HG03565 (cell line): ENCODE results near the gene AFAP1.
A peak's percentile ranks its signal among the peaks of the same experiment; 100 is the strongest.

Experiments used
- ATAC-seq: cut with Tn5 transposase; IDR thresholded peaks from one replicate; pipeline ENCODE4 v1.9.1; 2021; ENCODE audit warnings: mild to moderate bottlenecking, moderate library complexity; ENCODE audit not compliant: unreplicated experiment

Gene AFAP1

DNA sequence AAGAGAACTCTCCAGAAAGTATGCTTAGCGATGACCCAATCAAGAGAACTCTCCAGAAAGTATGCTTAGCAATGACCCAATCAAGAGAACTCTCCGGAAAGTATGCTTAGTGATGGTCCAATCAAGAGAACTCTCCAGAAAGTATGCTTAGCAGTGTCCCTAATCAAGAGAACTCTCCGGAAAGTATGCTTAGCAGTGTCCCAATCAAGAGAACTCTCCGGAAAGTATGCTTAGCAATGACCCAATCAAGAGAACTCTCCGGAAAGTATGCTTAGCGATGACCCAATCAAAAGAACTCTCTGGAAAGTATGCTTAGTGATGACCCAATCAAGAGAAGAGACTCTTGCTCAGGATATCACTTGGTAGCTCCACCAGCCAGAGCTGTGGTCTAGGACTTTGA, 92.5 kb downstream of the AFAP1 start:
- no peak for ATAC-seq

DNA sequence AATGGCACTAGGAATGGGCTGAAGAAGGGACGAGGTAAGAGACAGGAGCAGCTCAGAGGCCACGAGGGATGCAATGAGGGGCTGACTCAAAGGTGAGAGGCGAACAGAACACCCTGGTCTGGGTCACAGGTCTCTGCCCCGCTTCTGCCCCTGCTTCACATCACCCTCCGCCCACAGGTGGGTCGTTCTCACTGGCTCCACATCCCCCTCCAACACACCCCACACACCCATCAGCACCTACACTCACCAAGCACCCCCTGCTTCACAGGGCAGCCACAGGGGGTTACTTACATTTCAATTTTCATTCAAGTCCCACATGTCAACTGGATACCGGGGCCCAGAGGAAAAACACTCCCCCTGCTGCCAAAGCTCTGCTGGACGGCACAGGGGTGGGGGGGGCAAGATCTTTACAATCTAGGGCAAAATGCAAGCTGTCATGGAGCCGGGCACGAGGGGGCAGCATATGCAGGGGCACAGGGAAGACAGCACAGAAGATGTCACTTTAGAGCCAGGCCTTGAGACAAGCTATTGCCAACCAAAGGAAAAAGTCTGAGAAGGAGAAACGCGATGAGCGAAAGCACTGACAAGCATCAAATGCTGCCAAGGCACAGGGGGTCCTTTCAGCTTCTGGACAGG, 94.0 kb downstream of the AFAP1 start:
- no peak for ATAC-seq

DNA sequence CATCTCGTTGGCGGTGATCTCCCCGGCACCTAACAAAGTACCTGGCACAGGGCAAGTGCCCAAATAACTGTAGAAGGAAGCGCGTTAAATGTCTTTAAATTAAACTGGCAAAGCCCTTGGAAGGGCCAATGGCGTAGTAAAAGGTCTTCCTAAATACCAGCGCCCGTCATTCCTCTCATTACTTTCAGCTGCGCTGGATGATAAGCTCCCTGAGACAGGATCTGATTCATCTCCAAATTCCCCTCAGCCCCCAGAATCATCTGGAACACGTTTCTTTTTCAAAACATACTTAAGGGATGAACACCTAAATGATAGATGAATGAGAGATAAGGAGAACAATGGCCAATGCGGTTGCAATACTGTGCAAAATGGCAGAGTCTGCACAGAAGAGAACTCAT, 95.1 kb downstream of the AFAP1 start:
- no peak for ATAC-seq

DNA sequence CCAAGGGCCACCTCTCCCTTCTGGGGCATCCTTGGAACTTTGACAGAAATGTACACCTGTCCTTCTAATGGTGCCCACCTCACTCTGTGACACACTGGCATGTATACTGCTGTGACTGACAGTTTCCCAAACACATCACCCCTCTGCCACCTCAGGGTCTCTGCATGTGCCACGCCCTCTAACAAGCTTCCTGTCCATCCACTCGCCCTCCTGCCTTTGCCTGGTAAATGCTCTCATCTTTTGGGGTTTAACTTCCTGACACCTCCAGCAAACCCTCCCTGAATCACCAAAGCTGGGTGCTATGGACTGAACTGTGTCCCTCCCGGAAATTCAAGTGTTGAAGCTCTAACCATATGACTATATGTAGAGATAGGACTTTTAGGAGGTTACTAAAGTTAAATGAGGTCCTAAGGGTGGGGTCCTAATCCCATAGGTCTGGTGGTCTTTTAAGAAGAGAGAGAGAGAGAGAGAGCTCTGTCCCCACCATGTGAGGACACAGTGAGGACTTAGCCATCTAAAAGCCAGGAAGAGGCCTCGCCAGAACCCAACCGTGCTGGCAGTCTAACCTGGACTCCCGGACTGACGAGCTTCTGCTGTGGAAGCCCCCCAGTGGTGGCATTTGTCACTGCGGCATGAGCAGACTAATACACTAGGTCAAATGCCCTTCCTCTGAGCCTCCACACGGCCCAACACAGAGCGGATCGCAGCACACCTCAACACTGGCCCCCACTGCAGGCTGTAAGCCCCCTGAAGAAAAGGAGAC, 95.6 kb downstream of the AFAP1 start:
- ATAC-seq: peak; percentile 49

DNA sequence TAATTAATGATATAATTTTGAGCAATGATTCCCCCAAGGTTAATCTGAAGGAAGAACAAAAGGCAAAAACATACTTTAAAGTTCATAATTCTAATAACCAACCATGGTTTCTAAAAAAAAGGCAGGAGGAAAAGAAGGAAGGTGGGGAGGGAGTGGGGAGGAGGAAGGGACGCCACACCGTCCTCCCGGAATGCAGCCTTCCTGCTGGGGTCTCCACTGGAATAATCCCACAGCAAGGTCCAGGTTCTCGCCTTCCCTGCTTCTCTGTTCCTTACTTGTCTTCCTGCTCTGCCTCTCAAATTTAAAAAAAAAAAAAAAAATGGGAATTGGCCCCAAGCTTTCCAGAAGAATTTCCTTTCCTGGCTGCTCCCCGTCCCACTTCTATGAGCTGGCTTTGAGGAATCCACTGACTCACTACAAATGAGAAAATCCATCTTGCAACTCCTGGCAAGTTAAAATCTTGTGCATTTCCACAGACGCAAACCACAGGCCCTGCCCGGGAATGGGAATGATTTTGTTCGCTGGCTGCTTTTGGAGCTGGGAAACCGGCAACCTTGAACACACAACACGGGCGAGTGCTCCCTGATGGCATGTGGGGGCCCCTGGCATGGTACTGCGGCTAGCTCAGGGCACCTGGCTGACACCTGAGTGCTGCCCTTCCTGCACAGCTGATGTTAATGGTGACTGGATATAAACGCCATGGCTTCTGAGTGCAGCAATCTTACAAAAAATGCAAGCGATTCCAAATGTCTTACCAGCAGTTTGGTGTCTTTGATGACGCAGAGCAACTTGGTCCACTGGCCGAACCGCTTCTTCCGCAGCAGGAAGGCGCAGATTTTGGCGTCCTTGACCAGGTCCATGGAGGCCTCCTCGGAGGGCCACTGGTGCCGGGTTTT, 97.0 kb downstream of the AFAP1 start:
- ATAC-seq: no peak

DNA sequence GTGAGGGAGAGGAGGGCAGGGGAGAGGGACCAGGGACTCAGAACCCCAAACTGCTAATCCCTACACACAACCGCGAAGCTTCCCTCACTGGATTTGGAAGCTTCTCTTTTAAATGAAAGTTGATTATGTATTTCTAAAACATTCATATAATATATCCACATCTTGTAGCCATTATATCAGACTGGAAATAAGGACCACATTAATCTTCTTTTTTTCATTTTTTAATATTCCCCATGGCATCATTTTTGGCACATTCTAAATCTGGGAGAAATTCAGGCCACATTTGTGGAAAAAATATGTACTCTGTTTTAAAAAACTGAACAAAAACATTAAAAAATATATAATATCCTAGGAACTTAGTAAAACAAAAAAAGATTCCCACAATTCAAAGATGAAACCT, 97.8 kb downstream of the AFAP1 start:
- ATAC-seq: no peak

DNA sequence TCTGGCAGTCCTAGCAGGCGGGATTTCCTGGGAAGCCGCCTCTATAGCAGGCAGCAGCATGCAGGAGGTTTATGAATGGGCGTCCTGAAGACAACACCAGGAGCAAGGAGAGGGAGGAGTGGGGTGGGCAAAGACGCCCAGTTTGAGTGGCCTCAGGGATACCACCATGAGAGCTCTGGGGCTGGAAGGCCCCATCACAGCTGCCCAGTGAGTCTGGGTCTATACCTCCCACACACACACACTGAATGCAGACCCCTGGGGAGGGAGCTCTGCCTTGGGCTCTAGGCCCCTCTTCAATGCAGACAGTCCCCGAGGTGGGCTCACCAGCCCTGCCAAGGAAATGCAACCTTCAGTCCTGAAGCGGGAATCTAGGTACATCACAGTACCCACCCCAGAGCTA, 98.6 kb downstream of the AFAP1 start:
- ATAC-seq: no peak

DNA sequence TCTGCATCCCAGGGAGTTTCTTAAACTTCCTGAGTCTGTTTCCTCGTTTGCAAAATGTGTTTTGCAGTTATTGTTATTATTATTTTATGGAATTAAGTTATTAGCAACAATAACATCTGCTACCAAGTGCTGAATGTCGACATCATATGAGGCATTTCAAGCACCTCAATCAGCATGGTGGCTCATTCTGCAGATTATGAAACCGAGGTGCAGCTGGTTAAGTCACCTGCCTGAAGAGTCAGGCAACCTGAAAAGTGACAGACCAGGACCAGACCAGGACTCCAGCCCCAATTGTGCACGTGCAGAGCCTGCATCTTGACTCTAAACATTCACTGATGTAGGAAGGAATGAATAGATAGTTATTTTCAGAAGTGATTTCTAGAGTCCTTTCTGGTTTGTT, 99.8 kb downstream of the AFAP1 start:
- ATAC-seq: no peak

DNA sequence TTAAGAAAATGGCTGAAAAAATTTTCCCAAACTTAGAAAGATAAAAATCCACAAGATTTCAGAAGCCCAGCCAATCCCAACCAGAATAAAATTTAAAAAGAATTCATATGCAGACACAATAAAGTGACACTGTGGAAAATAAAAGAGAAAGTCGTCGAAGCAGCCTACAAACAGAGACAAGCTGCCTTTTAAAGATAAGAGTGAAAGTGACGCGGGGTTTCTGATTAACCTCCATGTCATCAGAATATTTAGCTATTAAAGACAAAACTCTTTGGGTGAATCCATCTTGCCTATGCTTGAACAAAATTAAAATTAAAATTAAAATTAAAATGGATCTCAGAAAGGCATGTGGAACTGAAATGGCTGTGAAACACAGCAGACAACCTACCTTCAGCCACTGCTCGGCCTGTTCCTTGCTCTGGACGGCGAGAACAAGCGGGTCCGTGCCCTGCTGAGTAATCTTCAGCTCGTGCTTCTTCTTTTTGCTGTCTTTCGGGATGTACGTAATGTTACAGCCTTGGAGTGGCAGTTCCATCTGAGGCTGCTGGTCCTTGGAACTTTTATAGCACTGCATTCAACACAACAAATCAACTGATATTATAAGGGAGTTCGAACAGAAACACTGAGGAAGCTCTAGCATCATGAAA, 101.4 kb downstream of the AFAP1 start:
- no peak for ATAC-seq

DNA sequence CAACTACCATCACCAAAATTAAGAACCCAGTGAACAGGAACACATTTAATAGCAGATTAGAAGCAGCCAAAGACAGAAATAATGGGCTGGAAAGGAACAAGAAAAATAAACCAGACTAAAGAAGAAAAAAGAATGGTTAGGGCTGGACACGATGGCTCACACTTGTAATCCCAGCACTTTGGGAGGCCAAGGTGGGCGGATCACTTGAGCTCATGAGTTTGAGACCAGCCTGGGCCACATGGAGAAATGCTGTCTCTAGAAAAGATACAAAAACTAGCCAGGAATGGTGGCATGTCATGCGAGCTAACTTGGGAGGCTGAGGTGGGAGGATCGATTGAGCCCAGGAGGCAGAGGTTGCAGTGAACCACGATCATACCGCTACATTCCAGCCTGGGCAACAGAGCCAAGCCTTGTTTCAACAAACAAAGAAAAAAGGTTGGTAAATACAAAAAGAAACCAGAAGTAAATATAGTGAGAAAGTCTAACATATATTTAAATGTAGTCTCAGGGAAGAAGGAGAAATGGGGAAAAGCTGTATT, 102.0 kb downstream of the AFAP1 start:
- ATAC-seq: no peak

DNA sequence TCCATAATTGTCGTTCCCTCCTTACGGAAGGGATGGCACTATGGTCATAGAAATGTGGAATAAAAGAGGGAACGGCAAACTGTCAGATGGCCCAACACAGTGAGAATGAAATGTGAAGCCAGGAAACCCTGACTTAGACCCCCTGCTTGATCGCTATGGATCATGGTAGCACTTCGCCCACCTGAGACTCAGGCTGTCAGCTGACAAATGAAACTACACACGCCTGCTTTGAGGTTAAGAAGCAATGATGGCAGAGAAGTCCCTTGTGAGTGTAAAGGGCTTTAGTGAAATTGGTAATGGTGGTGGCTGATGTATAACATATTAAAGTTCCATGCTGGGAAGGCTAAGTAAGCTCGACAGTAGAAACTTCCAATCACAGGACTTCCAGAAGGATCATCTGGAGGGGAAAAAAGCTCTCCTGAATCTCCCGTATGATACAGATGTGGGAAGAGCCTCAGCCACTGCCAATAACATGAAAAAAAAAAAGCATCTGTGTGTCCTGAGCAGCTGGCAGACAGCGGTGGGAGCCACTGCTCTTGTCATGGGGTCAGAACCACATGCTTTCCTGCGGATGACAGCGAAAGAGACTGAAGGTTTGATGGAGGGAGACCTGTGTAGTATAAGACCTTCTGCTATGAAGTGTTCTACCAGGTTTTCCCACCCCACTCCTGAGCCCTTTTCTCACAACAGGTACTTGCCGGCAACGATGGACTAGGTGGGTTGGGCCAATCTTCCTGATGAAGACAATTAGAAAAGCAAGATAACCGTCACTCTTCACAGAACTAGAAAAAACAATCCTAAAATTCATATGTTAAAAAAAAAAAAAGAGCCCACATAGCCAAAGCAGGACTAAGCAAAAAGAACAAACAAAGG, 107.6 kb downstream of the AFAP1 start:
- ATAC-seq: no peak

DNA sequence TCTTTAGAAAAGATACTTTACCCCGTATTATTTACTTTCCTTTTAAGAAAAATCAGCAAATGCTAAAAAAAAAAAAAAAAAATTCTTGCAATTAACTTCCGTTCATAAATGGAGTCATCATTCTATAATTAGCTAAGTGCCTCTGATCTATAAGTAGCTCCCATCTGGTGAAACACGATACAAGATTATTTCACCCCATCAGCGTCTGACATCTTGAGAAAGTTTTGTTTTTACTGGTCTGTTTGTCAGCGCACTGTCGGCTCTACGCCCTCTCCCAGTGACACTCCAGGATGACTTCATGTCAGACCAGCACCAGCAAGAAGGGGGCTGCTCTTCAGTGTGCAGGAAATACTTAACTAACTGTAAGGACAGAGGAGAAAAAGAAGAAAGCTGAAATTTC, 108.3 kb downstream of the AFAP1 start:
- ATAC-seq: peak; percentile 72

DNA sequence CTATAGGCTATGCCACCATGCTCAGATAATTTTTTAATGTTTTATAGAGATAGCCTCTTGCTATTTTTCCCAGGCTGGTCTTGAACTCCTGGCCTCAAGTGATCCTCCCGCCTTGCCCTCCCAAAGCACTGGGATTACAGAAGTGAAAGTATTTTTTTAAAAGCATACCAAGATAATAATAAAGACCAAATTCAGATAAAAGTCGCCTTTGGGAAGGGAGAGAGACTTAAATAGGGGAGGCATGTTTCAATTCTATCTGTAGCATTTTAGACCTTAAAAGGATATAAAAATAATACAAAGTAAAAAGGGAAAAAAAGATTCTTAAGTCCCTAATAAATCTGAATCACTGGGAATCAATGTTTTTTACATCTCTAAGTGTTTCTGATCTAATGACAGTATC, 108.9 kb downstream of the AFAP1 start:
- no peak for ATAC-seq

DNA sequence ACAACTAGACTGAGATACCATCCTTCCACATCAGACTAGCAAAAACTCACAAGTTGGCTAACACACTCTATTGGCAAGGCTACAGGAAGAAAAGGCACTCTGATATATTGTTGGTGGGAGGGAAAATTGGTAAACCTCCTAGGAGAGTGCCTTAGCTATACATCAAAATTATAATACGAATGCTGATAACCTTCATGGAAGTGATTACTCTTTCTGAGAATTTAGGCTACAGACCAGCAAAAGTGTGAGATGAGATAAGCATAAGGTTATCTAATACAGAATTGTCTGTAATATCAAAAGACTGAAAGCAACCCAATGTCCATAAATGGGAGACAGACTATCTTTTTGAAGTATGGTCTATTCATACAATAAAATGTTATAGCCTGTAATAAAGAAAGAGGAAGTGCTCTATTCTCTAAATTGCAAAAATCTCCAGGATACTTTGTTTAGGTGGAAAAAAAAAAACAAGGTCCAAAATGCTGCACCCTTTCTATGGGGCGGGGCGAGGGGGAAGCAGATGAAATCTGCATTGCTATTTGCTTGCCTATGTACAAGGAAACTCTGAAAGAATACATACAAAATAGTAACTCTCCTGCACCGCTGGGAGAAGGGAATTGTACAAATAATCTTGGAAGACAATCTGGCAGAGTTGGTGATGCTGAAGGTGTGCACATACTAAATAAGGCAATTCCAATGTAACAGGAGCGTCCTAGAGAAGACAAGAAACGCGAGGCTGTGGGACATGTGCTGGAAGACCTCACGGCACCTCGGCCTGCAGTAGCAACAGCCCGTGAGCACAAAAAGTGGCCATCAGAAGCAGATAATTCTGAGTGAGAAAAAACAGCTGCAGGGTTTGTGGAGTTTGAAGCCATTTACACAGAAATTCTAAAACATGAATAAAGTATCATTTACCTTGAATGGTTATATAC, 109.7 kb downstream of the AFAP1 start:
- ATAC-seq: no peak

DNA sequence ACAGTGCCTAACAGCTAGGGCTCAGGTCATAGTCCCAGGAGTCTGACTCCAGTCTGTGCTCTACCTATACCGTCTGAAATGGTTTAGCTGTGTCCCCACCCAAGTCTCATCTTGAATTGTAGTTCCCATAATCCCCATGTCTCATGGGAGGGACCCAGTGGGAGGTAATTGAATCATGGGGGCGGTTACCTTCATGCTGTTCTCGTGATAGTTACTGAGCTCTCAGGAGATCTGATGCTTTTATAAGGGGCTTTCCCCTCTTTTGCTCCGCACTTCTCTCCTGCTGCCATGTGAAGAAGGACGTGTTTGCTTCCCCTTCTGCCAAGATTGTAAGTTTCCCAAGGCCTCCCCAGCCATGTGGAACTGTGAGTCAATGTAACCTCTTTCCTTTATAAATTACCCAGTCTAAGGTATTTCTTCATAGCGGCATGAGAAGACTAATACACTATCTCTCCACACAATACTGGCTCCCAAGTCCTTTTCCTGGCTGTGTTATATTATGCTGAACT, 110.8 kb downstream of the AFAP1 start:
- ATAC-seq: no peak

DNA sequence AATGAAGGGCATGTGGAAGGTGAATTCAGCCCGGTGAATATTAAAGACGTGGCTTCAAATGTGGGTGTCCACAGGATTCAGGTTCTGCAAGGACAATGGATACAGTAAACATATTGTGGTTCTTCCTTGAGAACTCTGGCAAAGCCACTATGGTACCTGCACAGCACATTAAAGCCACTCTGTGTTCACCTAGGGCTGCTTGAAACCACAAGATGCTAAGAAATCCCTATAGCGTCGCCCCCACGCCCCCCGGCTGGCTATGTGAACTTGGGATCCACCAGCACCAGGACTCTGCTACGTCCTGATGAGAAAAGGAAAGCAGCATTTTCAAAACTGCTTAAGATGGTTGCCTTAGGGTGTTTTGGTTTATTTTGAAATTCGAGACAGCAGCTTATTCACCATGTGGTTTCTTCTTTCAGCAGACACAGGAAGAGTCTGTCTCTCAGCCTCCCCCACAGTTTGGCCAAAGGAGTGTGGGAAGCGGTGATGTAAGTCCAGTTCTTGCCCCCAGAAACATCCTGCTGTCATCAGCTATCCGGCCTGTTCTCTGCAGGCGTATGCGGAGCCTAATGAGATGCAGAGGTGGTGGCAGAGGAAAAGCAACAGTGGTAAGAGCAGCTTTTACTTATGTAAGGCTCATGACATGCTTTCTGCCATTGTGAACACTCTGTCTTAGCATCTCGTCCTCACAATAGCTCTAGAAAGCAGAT, 111.5 kb downstream of the AFAP1 start:
- no peak for ATAC-seq

DNA sequence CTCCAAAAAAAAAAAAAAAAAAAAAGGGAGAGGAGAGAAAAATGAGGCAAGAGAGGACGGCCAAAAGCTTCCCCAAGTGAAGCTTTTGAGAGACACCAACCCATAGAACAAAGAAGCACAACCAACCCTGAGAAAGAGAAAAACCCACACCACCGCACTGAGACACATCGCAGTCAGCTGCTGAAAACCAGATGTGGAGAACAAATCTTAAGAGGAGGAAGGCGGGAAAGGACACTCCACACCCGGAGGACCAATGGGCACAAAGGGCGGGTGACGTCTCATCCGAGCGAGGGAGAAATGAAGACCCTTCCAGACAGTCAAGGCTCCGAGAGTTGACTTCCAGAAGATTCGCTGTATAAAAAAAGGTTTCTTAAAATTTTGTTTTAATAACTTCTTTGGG, 112.1 kb downstream of the AFAP1 start:
- ATAC-seq: no peak

DNA sequence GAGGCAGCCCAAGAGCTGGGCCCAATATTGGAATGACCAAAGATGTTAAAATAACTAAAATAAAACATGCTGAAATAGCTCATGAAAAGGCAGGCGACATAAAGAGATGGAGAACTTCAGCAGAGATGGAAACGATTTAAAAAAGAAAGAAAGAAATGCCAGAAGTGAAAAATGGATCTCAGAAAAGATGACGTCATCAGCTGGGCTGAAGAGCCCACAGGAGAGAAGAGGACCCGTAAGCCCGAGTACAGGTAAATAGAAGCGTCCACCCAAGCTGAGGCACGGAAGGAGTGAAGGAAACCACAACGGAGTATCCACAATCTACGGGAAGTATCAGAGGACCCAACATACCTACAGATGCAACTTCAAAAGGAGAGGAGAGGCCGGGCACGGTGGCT, 112.8 kb downstream of the AFAP1 start:
- ATAC-seq: no peak
